ENCODE data around the gene CCNT2.

DNA sequence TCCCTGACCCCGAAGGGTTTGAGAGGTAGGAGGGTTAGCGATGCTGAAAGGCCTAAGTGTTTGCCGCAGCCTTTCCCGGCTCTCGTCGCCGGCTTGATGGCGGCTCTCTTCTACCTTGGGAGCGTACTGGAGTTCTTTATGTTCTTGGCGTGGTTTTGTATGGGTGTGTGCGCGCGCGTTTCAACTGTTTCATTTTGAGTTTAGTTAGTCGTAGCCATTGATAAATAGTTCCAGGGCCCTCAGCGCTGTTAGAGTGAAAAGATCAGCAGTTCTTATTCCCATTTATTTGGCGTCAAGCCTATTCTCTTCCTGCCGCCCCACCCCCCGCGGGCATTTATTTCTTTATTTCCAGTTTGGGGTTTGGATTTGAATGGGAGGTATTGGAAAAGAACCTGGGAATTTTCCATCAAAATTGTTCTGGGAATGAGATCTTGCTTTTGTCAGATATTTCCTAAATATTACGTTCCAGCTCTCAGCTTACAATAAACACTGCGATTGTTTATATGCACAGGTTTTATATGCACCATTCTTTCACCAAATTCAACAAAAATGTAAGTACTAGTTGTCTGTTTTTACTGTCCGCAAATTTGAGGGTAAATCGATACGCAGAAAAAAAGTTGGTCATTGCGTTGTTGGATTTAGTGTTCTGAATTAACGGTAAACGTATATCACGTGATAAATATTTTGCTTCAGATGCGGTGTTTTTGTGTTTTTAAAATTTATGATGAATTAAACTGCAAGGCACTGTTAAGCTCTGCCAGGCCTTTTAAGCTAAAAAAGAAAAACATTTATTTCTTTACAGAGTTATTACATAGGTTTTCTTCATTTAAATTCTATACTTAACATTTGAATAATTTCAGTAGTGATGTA, 954 bp downstream of the CCNT2 start:
- no peak for TF ChIP-seq POLR2AphosphoS5 (IDR thresholded peaks at IDR 0.05)
- TF ChIP-seq, protein P1, sequence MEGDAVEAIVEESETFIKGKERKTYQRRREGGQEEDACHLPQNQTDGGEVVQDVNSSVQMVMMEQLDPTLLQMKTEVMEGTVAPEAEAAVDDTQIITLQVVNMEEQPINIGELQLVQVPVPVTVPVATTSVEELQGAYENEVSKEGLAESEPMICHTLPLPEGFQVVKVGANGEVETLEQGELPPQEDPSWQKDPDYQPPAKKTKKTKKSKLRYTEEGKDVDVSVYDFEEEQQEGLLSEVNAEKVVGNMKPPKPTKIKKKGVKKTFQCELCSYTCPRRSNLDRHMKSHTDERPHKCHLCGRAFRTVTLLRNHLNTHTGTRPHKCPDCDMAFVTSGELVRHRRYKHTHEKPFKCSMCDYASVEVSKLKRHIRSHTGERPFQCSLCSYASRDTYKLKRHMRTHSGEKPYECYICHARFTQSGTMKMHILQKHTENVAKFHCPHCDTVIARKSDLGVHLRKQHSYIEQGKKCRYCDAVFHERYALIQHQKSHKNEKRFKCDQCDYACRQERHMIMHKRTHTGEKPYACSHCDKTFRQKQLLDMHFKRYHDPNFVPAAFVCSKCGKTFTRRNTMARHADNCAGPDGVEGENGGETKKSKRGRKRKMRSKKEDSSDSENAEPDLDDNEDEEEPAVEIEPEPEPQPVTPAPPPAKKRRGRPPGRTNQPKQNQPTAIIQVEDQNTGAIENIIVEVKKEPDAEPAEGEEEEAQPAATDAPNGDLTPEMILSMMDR (IDR thresholded peaks at IDR 0.05) = no peak
